ENCODE results near the gene SIRT7. TPM values are rescaled to one million over a fixed set of nuclear protein-coding genes. Genes with fewer than 3 reads are reported as not detected.

Gene SIRT7
- polyA plus RNA-seq, 1 donor from 2014 or later: 44.5 TPM

GRCh38 chr17:81867991-81868673, 49.8 kb downstream of the SIRT7 start:
- Histone ChIP-seq H3K4me3 (ENCODE audit: low read length) (no peak overlapping the region), H3K9me3 (ENCODE audit: low read length) (no peaks in the 10 kb centered on the region), H3K79me2 (replicated peaks; ENCODE audit: insufficient read depth, low read length) (peaks cover 19% of the 10 kb centered on the region), H3F3A (ENCODE audit: insufficient read depth, low read length, poor library complexity, severe bottlenecking) (no peaks in the 10 kb centered on the region), H4K20me1 (ENCODE audit: insufficient read depth) (no peaks in the 10 kb centered on the region), H3K4me2 (ENCODE audit: low read length) (no peak overlapping the region), H3K9ac (ENCODE audit: low read length) (no peak overlapping the region), H3K27ac (ENCODE audit: low read length) (no peak overlapping the region), H3K9me2 (ENCODE audit: insufficient read depth, low read length) (no peaks in the 10 kb centered on the region), H3K36me3 (ENCODE audit: insufficient read depth, low read length) (no peaks in the 10 kb centered on the region), H3K27me3 (ENCODE audit: insufficient read depth, low read depth, low read length) (no peaks in the 10 kb centered on the region), H2AFZ (ENCODE audit: low read depth, low read length) (no peak overlapping the region)
- TF ChIP-seq EP300 (conservative IDR thresholded peaks at IDR 0.05; ENCODE audit: poor library complexity, severe bottlenecking): no peak
- TF ChIP-seq RAD21 (conservative IDR thresholded peaks at IDR 0.05): no peak
- TF ChIP-seq EZH2 (IDR thresholded peaks at IDR 0.05; ENCODE audit: borderline replicate concordance, insufficient read depth, low read length, poor library complexity, severe bottlenecking): no peak
- TF ChIP-seq TAF1 (IDR thresholded peaks at IDR 0.05; ENCODE audit: low read depth): no peak
- TF ChIP-seq MXI1 (conservative IDR thresholded peaks at IDR 0.05; ENCODE audit: poor library complexity, severe bottlenecking): no peak
- TF ChIP-seq POLR2AphosphoS5 (IDR thresholded peaks at IDR 0.05): no peak

- H3F3A ChIP-seq (ENCODE audit: insufficient read depth, low read length, poor library complexity, severe bottlenecking): no peaks in the 10 kb centered on the region
- H3K9me3 ChIP-seq (ENCODE audit: low read length): no peaks in the 10 kb centered on the region
- no peak overlapping the region for H2AFZ ChIP-seq (ENCODE audit: low read depth, low read length)
- no peak for TF ChIP-seq EZH2 (IDR thresholded peaks at IDR 0.05; ENCODE audit: borderline replicate concordance, insufficient read depth, low read length, poor library complexity, severe bottlenecking)
- TF ChIP-seq POLR2AphosphoS5 (IDR thresholded peaks at IDR 0.05): peak; percentile 30
- no peak for TF ChIP-seq MXI1 (conservative IDR thresholded peaks at IDR 0.05; ENCODE audit: poor library complexity, severe bottlenecking)
- no peaks in the 10 kb centered on the region for H4K20me1 ChIP-seq (ENCODE audit: insufficient read depth)
- H3K4me3 ChIP-seq (ENCODE audit: low read length): no peak overlapping the region
- H3K27me3 ChIP-seq (ENCODE audit: insufficient read depth, low read depth, low read length): no peaks in the 10 kb centered on the region
- no peak overlapping the region for H3K27ac ChIP-seq (ENCODE audit: low read length)
- peaks cover 24% of the 10 kb centered on the region for H3K79me2 ChIP-seq (replicated peaks; ENCODE audit: insufficient read depth, low read length)
- no peak overlapping the region for H3K4me2 ChIP-seq (ENCODE audit: low read length)
- no peak overlapping the region for H3K9ac ChIP-seq (ENCODE audit: low read length)
- no peaks in the 10 kb centered on the region for H3K36me3 ChIP-seq (ENCODE audit: insufficient read depth, low read length)
- no peaks in the 10 kb centered on the region for H3K9me2 ChIP-seq (ENCODE audit: insufficient read depth, low read length)
Measured at GRCh38 chr17:81867170-81867990, 50.6 kb downstream of the SIRT7 start.

- no peaks in the 10 kb centered on the region for H3K9me3 ChIP-seq (ENCODE audit: low read length)
- no peak overlapping the region for H3K4me3 ChIP-seq (ENCODE audit: low read length)
- no peaks in the 10 kb centered on the region for H3F3A ChIP-seq (ENCODE audit: insufficient read depth, low read length, poor library complexity, severe bottlenecking)
- no peaks in the 10 kb centered on the region for H3K27me3 ChIP-seq (ENCODE audit: insufficient read depth, low read depth, low read length)
- peaks cover 24% of the 10 kb centered on the region for H3K79me2 ChIP-seq (replicated peaks; ENCODE audit: insufficient read depth, low read length)
- H3K36me3 ChIP-seq (ENCODE audit: insufficient read depth, low read length): no peaks in the 10 kb centered on the region
- H3K27ac ChIP-seq (ENCODE audit: low read length): no peak overlapping the region
- peak overlapping the region; percentile 1 for H3K9ac ChIP-seq (ENCODE audit: low read length)
- no peaks in the 10 kb centered on the region for H4K20me1 ChIP-seq (ENCODE audit: insufficient read depth)
- no peaks in the 10 kb centered on the region for H3K9me2 ChIP-seq (ENCODE audit: insufficient read depth, low read length)
- H2AFZ ChIP-seq (ENCODE audit: low read depth, low read length): no peak overlapping the region
- H3K4me2 ChIP-seq (ENCODE audit: low read length): no peak overlapping the region
- TF ChIP-seq EP300 (conservative IDR thresholded peaks at IDR 0.05; ENCODE audit: poor library complexity, severe bottlenecking): no peak
- TF ChIP-seq CTCF (IDR thresholded peaks at IDR 0.05; ENCODE audit: poor library complexity, severe bottlenecking): no peak
- no peak for TF ChIP-seq TAF1 (IDR thresholded peaks at IDR 0.05; ENCODE audit: low read depth)
- no peak for TF ChIP-seq SMC3 (conservative IDR thresholded peaks at IDR 0.05; ENCODE audit: poor library complexity)
- TF ChIP-seq POLR2AphosphoS5 (IDR thresholded peaks at IDR 0.05): no peak
- no peak for TF ChIP-seq RAD21 (conservative IDR thresholded peaks at IDR 0.05)
- no peak for TF ChIP-seq REST (IDR thresholded peaks at IDR 0.05; ENCODE audit: borderline replicate concordance)
- no peak for TF ChIP-seq MXI1 (conservative IDR thresholded peaks at IDR 0.05; ENCODE audit: poor library complexity, severe bottlenecking)
- TF ChIP-seq EZH2 (IDR thresholded peaks at IDR 0.05; ENCODE audit: borderline replicate concordance, insufficient read depth, low read length, poor library complexity, severe bottlenecking): no peak
Measured at GRCh38 chr17:81866440-81867169, 51.4 kb downstream of the SIRT7 start.
